Fibroblast of peridontal ligament (primary cell): ENCODE results near the gene RNF151.
A peak's percentile ranks its signal among the peaks of the same experiment; 100 is the strongest.

Experiments
- DNase-seq: peaks from one replicate; pipeline ENCODE4 v3.0.0-alpha.2; 2010; ENCODE audit errors: extremely low read depth

RNF151 gene

GRCh38 chr16:1976951-1977874 lies 10.6 kb downstream of the RNF151 start:
- no peak for DNase-seq

DNA sequence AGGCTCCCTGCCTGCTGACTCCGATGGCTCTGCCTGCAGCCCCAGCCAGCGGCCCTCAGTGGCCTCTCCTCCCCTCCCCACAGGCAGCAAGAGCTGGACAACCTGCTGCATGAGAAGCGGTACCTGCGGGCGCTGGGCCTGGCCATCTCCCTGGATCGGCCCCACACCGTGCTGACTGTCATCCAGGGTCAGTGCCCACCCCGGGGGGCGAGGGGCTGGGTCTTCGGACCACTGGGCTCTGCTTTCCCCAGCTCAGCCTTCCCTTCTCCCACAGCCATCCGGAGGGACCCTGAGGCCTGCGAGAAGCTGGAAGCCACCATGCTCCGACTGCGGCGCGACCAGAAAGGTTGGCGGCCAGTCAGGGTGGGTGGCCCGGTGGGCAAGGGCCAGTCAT lies 11.2 kb downstream of the RNF151 start:
- no peak for DNase-seq

- DNase-seq, result no peak
These were observed 11.9 kb downstream of the RNF151 start for GRCh38 chr16:1978476-1979120.

DNA sequence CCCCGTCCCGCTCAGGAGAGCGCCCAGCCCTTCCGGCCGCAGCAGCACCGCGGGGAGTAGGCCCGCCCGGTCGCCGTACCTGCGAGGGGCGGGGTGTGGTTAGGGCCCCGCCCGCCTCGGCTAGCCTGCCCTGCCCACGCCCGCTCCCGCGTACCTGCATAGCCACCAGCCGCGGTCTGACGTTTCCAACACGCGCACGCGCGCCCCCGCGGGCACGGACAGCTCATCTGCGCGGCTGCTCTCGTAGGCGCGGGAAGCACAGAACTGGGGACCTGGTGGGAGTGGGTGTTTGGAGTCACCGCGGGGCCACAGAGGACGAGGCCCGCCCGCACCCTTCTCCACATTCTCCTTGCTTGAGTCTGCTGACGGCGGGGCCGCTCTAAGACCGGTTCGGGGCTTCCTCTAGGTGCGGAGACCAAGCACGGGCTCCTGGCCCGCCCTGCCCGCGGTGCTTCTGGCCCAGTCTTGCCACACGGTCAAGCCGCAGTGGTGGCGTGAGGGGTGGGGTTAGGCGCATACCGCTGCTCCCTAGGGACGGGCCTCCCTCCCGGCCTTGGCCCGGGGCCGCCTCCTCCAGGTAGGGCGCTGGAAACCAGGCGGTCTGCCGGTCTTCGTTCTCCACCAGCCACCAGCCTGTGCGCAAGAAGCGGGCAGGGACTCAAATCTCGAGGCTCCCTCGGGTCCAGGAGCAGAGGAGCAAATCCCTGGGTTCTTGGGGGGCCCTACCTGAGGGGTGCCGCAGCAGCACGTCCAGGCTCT lies 12.8 kb downstream of the RNF151 start:
- no peak for DNase-seq

DNA sequence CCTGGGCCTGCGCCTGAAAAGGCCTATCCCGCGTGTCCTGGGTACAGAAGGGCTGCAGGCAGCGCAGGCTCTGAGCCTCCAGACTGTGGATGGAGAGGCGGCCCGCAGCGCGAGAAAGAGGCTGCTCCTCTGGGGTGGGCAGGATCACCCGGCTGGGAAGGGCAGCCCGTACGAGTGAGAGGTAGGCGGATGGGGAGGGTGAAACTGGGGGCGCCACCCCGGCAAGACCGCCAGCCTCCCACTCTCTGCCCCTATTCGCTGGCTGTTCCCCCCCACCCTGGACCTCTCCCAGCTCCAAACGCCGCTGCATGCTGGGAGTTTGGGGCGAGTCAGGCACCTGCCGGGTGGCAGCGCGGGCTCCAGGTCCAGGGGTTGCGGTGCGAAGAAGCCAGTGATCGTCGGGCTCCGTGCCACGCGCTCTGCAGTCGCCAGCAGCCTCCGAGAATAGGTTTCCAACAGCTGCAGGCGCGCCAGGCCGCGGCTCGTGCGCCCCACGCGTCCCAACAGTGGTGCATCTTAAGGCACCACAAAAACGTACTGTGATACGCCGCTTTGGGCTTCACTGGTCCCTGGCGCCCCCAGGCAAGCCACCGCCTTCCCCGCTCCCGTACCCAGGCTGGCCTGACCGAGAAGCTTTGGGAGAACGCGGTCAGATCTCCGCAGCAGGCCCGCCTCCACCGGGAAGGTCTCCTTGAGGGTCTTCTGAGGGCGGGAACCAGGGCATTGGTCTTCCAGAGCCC lies 13.5 kb downstream of the RNF151 start:
- DNase-seq, result no peak

DNA sequence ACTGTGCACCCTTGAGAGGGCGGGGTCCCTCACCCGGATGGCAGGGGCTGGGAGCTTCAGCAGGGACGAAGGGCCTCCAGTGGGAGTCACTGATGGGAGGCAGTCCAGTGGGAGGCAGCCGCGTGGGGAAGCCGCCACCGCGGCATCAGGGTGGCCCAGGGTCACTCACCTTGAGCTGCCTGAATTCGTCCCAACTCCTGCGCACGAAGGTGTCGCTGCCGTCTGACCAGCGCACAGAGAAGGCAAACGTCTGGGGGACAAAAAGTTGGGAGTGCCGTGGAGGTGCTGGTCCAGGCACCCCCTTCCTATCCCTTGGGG lies 14.1 kb downstream of the RNF151 start:
- no peak for DNase-seq

DNA sequence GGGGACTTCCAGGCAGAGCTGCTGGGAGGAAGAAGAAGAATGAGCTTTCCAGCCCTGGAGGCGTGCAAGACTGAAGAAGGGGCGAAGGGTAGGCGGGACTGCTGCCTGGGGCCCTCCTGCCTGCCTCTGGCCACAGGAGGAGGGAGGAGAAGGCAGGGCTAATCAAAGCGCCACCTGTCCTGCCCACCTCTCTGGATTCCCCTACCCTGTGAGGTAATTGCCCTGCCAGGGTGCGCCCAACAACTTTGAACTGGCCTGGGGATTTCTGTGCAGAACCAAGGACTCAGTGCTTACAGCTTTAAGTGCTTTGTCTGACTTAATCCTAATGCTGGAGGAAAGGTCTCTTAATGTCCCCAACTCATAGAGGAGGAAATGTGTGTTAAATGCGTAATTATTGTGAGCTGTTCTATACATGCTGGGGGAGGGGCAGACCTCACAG lies 14.8 kb downstream of the RNF151 start, which contains the start of gene NOXO1:
NOXO1 (minus strand) TSS at position 72 of the 439 bp plus-strand sequence. CDS start 290 bp downstream, outside the sequence.
- DNase-seq, result no peak

GRCh38 chr16:1982013-1982433 lies 15.4 kb downstream of the RNF151 start:
- DNase-seq, result no peak

DNA sequence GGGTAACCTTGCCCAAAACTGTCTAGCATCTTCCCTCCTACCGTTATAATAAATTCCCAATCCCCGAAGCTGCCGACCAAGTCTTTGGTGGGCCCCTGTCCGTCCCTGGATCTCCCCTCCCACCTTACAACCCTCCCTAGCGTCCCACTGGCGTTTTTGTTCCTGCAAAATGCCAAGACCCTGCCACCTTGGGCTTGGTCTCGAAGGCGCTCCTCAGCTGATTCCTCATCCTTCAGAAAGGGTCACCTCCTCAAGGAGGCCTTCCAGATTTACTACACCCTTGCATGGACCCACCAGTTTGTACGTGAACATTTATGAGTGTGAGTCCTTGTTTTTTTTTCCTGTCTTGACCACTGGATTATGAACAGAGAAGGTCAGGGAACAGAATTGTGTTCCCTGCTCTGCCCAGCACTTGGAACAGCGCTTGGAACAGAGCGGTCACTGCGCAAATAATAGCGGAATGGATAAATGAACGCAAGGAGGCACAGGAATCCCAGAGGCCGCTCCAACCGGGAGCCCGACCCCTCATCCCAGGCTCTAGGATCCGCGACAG lies 16.4 kb downstream of the RNF151 start:
- no peak for DNase-seq

GRCh38 chr16:1983544-1984346 lies 17.1 kb downstream of the RNF151 start, which contains the start of gene GFER:
TSS of gene GFER (plus strand) at chr16:1984193. CDS start at chr16:1984219, 26 bp downstream.
- peak; percentile 88 for DNase-seq

GRCh38 chr16:1984347-1985225 lies 17.9 kb downstream of the RNF151 start:
- peak; percentile 14 for DNase-seq

DNA sequence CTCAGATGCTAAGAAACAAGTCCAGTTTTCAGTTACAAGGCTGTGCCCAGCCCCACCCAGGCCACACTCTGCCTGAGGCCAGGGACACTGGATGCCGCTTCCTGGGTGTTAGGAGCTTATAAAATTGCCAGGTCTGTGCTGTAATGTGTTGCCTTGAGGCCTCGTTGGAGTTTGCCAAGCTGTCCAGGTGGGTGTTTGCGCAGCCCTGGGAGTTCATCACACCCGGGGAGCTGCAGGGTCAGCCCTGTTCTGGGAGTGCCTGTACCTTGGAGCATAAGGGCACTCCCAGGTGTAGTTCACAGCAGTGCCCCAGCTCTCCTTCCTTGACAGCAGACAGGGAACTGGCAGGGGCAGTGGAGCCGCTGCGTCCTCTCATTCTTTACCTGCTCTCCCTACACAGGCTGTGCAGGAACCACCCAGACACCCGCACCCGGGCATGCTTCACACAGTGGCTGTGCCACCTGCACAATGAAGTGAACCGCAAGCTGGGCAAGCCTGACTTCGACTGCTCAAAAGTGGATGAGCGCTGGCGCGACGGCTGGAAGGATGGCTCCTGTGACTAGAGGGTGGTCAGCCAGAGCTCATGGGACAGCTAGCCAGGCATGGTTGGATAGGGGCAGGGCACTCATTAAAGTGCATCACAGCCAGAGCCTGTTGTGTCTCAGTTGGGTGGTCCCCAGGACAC lies 19.0 kb downstream of the RNF151 start:
- DNase-seq, result no peak

- DNase-seq, result no peak
These were observed 20.5 kb downstream of the RNF151 start for GRCh38 chr16:1987198-1987597.

GRCh38 chr16:1989209-1990100 lies 22.8 kb downstream of the RNF151 start, which contains the start of gene SYNGR3:
TSS of gene SYNGR3 (plus strand) at chr16:1989970. CDS start at chr16:1990103, 133 bp downstream.
- no peak for DNase-seq

DNA sequence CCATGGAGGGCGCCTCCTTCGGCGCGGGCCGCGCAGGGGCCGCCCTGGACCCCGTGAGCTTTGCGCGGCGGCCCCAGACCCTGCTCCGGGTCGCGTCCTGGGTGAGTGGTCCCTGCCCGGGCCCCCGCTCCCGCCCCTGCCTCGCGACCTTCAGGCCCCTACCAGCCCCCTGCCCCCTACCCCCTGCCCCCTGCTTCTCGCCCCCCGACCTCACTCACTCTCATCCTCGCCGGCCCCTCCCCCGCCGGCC lies 23.4 kb downstream of the RNF151 start:
- no peak for DNase-seq

DNA sequence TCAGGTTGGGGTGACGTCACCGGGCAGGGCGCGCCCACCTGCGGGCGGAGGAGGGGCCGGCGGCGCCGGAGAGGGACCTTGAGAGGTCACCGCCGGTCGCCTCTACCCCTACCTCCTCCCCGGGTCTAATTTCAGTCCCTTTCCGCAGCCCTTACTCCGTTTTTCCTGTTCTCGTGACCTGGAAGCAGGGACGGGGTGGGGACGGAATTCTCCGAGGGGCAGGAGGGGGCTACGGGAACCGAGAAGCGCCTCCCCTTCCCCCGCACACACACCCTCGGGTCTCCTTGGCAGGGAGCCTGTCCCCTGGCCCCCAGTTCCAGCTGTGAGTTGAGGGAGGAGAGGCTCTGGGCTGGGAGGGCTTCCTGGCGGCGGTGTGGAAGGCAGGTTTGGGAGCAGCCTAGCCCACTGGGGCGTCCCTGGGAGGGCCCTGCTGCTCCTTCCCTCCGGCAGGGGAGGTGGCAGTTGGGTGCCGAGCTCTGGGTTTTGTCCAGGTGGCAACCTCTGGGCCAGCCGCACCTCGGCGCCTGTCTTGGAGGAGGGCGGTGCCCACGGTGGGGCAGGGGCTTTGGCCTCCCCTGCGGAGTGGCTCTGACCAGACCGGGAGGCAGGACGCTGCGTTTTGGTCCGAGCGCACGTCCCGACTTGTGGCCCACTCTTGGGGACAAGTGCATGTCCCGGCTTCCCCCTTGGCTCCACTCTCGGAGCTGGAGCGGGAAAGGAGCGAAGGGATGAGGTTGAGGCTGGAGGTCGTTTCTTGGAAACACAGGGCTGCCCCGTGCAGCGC lies 23.9 kb downstream of the RNF151 start:
- no peak for DNase-seq

- DNase-seq, result no peak
These were observed 24.5 kb downstream of the RNF151 start for GRCh38 chr16:1991135-1991551.
